ENCODE measurements around the gene AKNA.

- TF ChIP-seq CTCF (IDR thresholded peaks at IDR 0.05) (no peak), POLR2A (IDR thresholded peaks at IDR 0.05; ENCODE audit: low read depth) (no peak)
Observed at GRCh38 chr9:114400219-114400618, 12.4 kb upstream of the AKNA start.
